ENCODE results near the gene CCNK.

DNA sequence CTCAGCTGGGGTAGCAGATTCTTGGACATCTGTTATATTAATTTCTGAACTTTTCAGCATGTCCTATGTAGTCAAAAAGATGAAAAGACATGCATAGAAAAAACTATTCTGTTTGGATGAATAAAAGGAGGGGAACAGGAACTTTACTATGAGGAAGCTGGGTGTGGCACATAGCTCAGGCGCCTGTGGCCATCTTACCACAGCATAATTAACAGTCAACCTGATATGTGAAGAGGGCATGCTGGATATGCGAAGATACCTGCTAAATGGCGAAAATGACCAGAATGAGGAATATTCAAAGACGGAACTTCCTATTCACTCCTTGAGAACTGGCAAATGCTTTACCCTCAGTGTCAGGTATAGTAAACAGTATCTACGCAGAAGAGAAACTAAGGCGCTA lies 19.0 kb upstream of the CCNK start:
- TF ChIP-seq POLR2A (IDR thresholded peaks at IDR 0.05) (no peak), POLR2AphosphoS5 (IDR thresholded peaks at IDR 0.05) (no peak)
- TF ChIP-seq, protein P1, sequence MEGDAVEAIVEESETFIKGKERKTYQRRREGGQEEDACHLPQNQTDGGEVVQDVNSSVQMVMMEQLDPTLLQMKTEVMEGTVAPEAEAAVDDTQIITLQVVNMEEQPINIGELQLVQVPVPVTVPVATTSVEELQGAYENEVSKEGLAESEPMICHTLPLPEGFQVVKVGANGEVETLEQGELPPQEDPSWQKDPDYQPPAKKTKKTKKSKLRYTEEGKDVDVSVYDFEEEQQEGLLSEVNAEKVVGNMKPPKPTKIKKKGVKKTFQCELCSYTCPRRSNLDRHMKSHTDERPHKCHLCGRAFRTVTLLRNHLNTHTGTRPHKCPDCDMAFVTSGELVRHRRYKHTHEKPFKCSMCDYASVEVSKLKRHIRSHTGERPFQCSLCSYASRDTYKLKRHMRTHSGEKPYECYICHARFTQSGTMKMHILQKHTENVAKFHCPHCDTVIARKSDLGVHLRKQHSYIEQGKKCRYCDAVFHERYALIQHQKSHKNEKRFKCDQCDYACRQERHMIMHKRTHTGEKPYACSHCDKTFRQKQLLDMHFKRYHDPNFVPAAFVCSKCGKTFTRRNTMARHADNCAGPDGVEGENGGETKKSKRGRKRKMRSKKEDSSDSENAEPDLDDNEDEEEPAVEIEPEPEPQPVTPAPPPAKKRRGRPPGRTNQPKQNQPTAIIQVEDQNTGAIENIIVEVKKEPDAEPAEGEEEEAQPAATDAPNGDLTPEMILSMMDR (IDR thresholded peaks at IDR 0.05 in 8 of 11, conservative IDR thresholded peaks at IDR 0.05 in 3 of 11) = no peak

Measured in spleen (tissue), 7 donors.